ENCODE results near the gene TTLL12.

DNA sequence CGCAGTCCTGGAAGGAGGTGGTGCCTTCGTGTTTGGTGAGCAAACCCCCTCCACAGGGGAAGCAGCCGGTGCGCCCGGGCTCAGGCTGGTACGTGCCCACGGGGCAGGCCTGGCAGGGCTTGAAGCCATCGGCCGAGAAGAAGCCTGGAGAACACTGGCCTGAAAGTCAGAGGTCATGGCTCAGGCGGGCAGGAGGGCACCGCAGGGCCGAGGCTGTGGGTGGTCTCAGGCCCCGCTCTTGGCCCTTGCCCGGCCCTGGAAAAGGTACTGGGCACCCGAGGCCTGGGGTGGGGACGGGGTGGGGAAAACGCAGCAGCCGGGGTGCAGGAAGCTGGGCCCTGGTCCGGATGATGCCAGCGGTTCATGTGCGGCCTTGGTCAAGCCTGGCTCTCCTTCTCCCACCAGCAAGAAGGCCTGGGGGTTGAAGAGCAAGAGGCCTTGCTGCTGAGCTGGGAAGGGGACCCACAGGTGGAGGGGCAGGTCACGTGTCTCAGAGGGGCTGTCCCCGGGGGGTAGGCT is 25.6 kb upstream of the TTLL12 start:
- TF ChIP-seq, protein P1, sequence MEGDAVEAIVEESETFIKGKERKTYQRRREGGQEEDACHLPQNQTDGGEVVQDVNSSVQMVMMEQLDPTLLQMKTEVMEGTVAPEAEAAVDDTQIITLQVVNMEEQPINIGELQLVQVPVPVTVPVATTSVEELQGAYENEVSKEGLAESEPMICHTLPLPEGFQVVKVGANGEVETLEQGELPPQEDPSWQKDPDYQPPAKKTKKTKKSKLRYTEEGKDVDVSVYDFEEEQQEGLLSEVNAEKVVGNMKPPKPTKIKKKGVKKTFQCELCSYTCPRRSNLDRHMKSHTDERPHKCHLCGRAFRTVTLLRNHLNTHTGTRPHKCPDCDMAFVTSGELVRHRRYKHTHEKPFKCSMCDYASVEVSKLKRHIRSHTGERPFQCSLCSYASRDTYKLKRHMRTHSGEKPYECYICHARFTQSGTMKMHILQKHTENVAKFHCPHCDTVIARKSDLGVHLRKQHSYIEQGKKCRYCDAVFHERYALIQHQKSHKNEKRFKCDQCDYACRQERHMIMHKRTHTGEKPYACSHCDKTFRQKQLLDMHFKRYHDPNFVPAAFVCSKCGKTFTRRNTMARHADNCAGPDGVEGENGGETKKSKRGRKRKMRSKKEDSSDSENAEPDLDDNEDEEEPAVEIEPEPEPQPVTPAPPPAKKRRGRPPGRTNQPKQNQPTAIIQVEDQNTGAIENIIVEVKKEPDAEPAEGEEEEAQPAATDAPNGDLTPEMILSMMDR (IDR thresholded peaks at IDR 0.05) = no peak
- TF ChIP-seq POLR2A (IDR thresholded peaks at IDR 0.05) = no peak
